Frontal cortex (tissue), 4 donors: Measurements from ENCODE around the gene SYNE3. TPM values are rescaled to one million over a fixed set of nuclear protein-coding genes. Genes with fewer than 3 reads are reported as not detected.

ENCODE experiments used
- DNase-seq, 2 donors: peaks; one replicate each; pipeline ENCODE4 v3.0.0; 2012; ENCODE audit warnings: low spot score in 2 of 2
- FAIRE-seq: peaks from 2 replicates; lab custom pipeline; 2012; peaks lifted over from hg19 to GRCh38; lab: Jason Lieb, UNC
- total RNA-seq: library from RNA; depleted of rRNA; stranded (reverse); fragments of >200 nt; gene quantifications from one replicate; pipeline ENCODE4 v1.2.3, GENCODE V29; 2014
- donor health status: control.
- donor health status: control.
- donor health status: control.

The SYNE3 gene
- total RNA-seq, 1 donor from 2014 or later = 1.2 TPM

DNA sequence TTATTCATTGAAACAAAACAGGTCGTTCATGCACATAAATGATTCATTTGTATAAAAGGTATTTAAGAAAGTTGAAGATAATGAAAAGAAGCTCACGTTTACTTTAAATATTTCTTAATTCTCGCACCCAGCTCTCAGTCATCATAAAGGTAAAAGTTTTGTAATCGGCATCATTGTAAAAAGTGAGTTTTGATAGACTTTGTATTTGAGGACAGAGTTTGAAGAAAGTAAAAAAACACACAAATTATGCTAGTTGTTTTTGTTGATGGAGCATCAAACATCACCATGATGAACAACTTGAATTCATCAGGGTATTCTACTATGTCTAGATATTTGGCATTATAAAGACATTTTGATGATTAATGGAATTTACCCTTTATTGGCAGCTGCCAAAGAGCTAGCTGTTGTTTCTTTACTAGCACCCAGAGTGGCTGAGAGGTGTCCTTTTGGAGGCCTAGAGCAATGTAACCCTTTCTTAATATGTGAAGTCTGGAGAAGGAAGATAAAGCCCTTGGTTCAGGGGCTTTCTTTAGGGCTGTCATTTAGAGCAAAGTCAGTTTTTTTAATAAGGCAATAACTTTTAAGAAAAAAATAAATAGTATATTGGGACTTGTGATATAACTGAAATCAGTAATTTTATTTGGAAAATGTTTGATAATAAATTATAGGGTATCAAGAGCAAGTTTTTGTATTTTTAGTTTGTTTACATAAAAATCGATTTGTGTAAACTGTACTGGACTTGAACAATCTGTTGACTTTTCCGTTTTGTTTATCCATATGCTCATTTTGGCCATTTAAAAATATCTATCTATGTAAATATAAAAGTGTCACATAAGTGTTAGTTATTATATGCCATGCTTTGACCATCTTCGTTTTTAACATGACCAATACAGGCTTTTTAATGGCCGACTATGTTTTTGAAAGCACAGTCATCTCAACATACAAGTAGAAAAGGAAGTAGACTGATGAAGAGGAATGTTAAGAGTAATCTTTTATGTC is 25.8 kb upstream of the SYNE3 start:
- FAIRE-seq (peak; percentile 15), DNase-seq (no peak)

DNA sequence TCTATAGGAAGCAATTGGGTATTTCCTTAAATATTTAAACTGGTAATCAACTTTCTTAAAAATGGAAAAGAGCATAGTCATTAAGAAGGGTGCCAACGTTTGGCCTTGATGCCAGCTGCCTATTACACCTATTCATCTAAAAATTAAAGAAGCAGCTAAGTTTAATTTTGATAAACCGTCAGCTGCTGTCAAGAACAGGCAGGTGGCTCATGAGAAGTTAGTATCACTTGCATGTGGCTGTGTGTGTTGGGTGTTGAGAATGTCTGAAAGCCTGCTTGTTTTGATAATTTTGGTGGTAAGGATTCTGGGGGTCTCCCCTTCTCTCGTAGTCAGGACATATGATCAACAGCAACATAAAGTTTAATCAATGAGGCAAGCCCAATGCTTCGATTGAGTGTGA is 24.9 kb upstream of the SYNE3 start:
- DNase-seq = no peak
- FAIRE-seq = no peak

DNA sequence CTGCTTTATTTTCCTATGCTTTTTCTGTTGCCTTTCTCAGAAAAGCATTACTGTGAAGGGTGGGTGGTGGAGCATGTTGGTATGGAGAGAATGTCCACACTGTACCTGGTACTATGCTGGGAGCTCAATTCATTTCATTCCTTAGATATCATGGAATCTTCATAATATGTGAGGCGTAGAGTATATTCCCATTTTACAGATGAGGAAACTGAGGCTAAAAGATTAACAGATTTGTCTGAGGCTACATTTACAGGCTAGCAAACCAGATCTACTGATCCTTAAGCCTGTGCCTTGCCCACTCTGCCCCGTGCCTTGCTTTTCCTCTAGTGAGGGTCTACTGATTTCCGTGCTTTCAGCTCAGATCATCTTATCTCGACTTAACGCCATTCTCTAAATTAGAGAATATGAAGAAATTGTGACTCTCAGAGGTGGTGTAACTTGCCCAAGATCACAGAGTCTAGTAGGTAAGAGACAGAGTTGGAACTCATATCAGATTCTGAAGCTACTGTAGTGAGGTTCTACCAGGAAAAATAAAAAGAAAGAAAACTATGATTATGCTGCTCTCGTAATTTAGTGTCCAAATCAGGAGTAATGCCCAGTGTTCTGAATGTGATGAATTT is 23.9 kb upstream of the SYNE3 start:
- DNase-seq = no peak
- FAIRE-seq = no peak

DNA sequence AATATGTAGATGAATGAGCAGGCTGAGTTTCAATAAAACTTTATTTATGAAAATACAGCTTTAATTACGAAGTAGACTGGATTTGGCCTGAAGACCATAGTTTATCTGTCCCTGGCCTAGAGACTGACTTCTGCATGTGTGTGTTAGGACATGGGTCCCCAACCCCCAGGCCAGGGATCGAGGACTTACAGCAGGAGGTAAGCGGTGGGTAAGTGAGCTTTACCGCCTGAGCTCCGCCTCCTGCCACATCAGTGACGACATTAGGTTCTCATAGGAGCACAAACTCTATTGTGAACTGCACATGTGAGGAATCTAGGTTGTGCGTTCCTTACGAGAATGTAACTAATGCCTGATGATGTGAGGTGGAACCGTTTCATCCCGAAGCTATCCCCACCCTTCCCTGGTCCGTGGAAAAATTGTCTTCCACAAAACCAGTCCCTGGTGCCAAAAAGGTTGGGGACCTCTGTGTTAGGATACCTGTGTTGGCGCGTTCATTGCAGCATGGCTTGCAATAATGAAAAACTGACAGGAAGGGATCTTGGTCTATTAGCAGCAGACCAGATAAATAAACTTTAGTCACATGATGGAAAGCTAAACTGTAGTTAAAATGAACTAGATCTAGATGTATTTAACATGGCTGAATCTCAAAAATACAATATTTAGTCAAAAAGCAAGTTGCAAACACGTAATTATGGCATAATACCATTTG is 22.5 kb upstream of the SYNE3 start:
- DNase-seq (no peak), FAIRE-seq (no peak)

DNA sequence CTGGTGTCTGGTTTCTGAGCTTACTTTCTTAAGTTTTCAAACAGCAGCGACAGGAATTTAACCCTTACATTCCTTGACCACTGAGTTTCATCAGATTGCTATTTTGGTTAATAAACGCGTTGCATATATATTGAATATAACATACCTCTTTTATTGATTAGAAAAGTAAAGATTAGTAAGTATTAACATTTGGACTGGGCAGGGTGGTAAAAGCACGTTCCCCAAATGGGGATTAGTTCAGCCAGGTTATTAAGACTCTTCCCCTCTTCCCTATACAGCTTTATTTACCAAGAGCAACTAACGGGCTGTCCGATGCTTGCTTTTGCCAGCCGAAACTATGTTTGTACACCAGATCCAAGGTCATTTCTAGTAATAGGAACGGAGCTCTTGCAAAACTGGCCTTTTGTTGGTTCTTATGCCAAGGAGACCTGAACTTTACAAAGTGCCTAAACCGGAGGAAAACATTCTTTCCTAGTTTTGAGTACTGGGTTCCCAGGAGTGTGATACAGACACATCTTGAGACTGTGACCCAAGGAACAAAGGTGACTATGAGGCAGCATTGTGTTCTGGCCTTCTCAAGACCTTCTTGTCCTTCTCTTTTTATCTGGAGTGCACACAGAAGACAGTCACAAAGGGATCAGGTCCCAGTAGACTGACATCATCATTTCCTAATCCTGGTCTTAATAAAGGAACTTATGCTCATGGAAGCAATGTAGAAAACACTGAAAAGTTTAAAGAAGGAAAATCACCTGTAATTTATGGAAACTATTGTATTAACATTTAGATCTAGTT is 21.0 kb upstream of the SYNE3 start:
- FAIRE-seq (no peak), DNase-seq (no peak)

DNA sequence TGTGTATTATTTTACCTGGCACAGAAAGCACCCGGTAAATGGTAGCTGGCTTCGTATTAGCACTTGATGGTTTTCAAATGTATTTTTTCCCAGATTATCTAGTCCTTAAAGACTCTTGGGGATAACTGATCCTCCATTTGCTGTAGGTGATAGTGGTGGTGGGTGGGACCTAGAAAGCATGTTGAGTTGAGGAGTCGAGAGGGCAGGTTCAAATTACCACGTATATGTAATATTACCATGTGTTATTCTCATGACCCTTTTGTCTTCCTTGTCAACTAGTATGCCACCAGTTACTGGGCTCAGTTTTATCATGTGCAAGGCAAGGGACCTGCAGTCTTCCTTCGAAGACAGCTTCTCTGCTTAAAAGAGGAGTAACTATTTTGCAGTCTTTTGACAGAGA is 20.2 kb upstream of the SYNE3 start:
- DNase-seq (no peak), FAIRE-seq (no peak)

DNA sequence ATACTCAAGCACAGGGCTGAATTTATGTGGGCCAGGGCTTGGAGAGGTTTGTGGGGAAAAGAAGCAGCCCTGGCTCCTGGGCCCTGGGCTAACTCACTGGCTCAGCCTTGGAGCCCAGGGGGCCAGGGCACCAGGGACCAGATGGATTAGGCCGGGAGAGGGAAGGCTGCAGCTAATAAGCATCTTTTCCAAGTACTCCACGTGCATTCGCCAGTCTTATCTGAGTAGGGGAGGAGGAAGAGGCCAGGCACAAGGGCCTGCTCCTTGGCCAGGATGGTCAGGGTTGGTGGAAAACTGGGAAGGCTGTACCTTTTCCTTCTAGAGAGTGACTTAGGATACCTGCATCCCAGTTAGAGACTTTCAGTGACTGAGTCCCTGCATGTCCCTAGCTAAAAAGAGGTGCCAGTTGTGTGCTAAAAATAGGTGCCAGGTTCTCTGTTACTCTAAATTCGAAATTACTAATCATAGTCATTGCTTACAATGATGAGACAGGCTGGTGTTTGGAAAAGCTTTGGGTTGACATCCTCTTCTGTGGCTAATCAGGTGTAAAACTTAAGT is 19.7 kb upstream of the SYNE3 start:
- DNase-seq = no peak
- no peak for FAIRE-seq

DNA sequence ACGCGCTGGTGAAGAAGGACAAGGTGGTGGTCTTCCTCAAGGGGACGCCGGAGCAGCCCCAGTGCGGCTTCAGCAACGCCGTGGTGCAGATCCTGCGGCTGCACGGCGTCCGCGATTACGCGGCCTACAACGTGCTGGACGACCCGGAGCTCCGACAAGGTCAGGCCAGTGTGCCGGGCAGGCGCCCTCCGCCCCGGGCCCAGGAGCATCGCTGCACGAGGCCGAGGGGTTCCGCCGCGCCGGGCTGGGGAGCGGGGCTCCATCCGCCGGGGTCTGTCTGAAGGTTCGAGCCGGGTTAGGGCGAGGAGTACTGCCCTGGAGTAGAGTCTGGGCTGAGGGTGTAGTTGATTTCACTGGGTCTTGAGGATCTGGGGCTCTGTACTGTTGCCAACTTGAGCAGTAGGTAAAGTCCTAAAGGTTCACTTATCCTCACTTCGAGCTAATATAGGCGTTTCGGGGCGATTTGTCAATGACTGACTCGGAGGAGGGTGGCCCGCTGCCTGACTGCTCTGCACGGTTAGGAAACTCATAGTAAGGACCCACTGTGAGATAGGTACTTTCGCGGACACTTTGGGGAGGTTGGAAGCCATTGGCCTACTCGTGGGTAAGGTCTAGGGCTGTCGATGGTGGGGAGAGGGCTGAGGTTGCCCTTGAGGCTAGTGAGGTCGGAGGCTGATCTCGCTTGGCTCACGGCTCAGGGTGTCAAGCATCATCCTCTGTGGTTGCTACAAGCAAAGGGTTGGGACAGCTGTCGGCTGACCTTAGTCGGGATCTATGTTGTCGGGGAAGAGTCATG is 19.0 kb upstream of the SYNE3 start:
- FAIRE-seq (no peak), DNase-seq (no peak)

DNA sequence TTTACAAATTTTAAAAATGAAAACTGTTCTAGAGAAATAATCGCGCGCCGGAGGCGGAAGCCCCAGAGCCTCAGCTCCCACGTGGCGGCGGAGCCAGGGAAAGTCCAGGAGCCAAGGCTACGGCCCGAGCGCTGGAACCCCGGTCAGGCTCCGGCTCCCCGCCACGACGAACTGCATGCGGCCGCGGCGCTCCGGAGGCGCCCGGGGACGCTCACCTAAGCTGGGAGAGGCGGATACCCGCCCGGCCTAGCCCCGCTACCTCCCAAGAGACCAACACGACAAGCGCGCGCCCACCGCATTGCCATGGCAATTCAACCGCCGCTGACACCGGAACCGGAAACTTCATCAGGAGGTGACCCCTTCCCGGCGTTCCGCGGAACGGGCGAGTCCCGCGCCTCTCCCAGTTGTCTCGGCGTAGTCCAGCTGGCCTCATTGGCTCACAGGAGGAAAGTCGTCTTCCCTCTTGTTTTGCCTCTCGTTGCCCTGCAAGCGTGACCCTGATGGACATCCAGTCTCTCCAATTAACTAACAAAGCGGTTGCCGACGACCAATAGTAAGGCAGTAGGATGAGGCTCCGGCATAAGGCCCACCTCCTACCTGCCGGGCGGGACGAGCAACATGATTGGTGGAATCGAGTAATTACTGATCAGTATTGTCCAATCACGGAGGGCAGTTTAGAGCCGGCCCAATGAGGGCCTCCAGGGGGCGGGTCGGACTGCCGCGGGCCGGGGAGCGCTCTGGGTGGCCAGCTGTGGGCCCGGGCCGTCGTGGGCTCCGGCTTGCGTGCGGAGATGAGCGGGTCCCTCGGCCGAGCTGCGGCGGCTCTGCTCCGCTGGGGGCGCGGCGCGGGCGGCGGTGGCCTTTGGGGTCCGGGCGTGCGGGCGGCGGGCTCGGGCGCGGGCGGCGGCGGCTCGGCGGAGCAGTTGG is 18.1 kb upstream of the SYNE3 start, which contains the start of gene GLRX5:
TSS of gene GLRX5 (plus strand) at position 752 of the 927 bp plus-strand sequence. CDS start at position 792, 40 bp downstream.
- DNase-seq (peak; percentile 98 to 100), FAIRE-seq (peak; percentile 98)

DNA sequence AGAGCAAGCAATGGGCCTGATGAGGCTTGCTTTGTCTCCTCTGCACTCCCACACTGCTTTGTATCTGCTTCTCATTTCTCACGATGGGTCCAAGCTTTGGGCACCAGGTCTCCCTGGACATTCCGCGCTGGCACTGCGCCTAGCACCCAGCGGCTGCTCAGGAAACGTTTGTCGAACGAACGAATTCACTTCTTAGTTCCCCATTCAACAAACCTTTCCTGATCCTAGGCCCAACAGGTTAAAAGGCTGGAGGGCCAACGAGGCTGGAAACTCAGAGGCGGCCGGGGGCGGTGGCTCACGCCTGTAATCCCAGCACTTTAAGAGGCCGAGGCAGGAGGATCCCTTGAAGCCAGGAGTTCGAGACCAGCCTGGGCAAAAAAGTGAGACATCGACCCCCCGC is 17.4 kb upstream of the SYNE3 start:
- FAIRE-seq (no peak), DNase-seq (no peak)

DNA sequence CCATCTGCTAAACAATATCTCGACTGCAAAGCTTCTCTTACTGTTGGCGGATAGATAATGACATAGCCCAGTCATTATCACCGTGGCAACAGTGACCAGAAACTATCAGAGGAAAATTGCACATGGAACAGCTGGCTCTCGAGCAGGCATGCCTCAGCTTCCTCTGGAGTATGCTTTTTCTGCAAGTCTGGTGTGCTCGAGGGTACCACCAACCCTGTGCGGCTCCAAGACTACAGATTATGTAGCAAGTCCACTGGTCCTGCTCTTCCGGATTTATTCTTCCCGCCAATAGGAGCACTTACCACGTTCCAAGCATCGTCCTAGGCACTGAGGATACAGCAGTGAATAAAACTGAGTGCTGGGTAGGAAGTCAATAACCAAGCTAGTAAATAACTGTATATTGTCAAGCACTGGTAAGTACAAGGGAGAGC is 17.0 kb upstream of the SYNE3 start:
- FAIRE-seq (no peak), DNase-seq (no peak)

DNA sequence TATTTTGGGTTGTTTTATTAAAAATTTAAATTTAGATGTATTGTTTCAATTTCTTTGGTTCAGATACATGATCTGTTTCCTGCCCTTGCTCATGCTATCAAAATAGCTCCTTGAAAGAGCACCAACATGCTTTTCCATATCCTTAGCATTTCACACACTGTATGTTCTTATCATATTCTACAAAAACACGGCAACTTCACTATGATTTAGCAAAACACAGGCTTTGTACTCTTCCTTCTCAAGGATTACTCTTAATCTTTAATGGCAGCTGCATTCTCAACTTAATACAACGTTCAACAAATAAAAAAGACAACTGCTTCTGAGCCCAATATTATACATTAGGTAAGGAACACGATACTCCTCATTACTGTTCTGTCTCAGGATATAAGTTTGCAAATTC is 15.5 kb upstream of the SYNE3 start:
- FAIRE-seq (no peak), DNase-seq (no peak)

DNA sequence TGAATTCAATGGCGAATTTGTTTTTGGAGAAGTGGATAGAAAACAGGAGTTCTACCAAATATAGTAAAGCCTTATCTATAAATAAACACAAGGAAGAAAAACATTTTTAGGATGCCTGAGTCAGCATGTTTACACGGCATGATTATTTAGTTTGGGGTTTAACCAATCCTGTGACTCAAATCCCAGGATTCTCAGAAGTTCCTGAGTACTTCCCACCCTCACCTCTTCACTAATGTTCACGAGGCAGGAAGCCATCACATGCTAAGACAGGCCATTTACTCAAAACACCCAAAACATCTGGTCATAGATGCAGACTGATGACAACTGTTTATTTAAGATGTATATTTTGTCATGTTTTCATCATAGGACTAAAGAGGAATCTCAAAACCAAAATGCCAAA is 15.0 kb upstream of the SYNE3 start:
- DNase-seq = no peak

DNA sequence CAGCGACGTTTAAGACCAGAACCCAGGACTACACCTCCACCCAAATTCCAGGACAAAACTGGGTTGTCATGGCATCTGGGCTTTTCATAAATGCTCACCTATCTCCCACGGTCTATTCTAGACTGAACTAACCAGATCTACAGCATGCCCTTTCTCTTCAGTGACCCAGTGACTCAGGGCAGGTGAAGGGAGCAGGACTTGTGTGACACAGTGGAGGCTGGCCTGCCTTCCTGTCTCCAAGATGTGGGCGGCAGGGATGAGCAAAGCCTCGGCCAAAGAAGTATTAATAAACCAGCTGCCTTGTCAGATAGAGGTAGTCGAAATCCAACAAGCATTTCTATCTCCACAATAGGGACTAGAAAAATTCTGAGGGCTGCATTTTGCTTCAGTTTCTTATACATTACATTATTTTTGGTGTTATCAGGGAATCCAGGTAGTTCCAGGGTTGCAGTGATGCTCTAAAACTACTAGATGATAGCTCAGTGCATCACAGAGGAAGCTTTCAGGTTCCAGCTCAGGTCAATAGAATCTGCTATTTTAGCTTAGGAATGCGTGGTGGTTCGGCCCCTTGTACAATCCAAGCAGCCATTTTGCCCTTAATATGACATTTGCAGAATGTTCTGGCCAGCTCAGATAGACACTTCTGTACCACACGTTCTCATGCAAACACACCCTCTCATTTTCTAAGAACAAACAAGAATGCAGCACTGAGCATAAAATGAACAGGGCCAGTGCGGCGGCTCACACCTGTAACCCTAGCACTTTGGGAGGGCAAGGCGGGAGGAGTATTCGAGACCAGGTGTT is 14.2 kb upstream of the SYNE3 start:
- DNase-seq (no peak), FAIRE-seq (no peak)

More for the DNA sequence above, 15.0 kb upstream of the SYNE3 start:
- FAIRE-seq = no peak

DNA sequence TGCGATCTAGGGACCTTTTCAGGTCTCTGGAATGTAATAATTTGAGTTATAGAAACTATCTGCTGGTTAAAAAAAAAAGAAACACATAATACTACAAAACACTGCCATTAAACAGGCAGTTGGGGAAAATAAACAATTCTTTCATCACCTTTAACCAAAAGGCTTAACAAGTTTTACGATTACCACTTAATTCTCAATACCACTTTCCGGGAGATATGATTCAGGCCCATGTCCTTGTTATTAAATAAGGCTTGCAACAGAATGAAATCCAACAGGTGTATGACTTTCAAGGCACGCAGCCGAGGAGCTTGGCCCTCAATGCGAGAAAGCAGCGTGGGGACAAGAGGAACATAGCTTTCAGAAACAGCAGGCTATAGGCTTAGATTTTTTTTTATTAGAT is 12.8 kb upstream of the SYNE3 start:
- FAIRE-seq (no peak), DNase-seq (no peak)

DNA sequence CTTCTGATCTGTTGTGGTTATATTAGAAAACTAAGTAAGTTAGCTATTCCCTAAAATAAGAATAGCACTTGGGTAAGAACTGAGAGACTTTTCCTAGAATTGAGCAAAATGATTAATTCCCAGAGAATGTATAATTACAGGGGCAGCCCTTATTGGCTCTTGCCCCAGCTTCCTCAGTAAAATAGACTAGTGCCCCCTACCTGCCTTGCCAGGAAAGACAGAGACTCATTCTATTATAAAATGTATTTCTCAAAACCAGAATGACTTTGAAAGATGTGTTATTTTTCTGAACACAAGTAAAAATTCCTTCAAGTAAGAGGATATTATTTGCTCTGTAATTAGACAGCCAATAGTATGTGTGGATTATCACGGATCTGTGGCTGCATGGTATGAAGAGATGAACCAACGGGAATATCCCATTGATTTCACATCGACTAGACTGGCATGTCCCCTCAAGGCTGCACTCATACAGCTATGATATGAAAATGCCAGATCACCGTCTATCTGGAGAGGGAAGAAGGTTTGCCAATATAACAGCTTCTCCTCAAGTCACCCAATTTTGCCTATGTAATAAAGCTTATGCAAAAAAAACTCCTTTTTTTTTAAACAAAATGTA is 11.0 kb upstream of the SYNE3 start:
- FAIRE-seq = peak; percentile 43
- DNase-seq = peak in 1 of 2 donors; percentile 49
